ENCODE measurements around the gene CAMSAP2.

The CAMSAP2 gene

GRCh38 chr1:200890027-200890426, 151.3 kb downstream of the CAMSAP2 start:
- DNase-seq (ENCODE audit: low read depth), result no peak
- TF ChIP-seq, protein P1, sequence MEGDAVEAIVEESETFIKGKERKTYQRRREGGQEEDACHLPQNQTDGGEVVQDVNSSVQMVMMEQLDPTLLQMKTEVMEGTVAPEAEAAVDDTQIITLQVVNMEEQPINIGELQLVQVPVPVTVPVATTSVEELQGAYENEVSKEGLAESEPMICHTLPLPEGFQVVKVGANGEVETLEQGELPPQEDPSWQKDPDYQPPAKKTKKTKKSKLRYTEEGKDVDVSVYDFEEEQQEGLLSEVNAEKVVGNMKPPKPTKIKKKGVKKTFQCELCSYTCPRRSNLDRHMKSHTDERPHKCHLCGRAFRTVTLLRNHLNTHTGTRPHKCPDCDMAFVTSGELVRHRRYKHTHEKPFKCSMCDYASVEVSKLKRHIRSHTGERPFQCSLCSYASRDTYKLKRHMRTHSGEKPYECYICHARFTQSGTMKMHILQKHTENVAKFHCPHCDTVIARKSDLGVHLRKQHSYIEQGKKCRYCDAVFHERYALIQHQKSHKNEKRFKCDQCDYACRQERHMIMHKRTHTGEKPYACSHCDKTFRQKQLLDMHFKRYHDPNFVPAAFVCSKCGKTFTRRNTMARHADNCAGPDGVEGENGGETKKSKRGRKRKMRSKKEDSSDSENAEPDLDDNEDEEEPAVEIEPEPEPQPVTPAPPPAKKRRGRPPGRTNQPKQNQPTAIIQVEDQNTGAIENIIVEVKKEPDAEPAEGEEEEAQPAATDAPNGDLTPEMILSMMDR (IDR thresholded peaks at IDR 0.05; ENCODE audit: low read length, missing control alignments), result no peak
- no peak overlapping the region for H3K4me3 ChIP-seq (replicated peaks; ENCODE audit: low read depth, low read length)

GRCh38 chr1:200890818-200891773, 152.4 kb downstream of the CAMSAP2 start:
- DNase-seq (ENCODE audit: low read depth), result peak; percentile 34
- TF ChIP-seq, protein P1 (IDR thresholded peaks at IDR 0.05; ENCODE audit: low read length, missing control alignments), result peak; percentile 45
- peak overlapping the region; percentile 49 for H3K4me3 ChIP-seq (replicated peaks; ENCODE audit: low read depth, low read length)

- TF ChIP-seq, protein P1 (IDR thresholded peaks at IDR 0.05; ENCODE audit: low read length, missing control alignments), result no peak
- H3K4me3 ChIP-seq (replicated peaks; ENCODE audit: low read depth, low read length), result no peak overlapping the region
- DNase-seq (ENCODE audit: low read depth), result no peak
These were observed 153.1 kb downstream of the CAMSAP2 start for GRCh38 chr1:200891774-200892157.

GRCh38 chr1:200892546-200892945, 153.9 kb downstream of the CAMSAP2 start:
- no peak overlapping the region for H3K4me3 ChIP-seq (replicated peaks; ENCODE audit: low read depth, low read length)
- DNase-seq (ENCODE audit: low read depth), result no peak
- TF ChIP-seq, protein P1 (IDR thresholded peaks at IDR 0.05; ENCODE audit: low read length, missing control alignments), result no peak

DNA sequence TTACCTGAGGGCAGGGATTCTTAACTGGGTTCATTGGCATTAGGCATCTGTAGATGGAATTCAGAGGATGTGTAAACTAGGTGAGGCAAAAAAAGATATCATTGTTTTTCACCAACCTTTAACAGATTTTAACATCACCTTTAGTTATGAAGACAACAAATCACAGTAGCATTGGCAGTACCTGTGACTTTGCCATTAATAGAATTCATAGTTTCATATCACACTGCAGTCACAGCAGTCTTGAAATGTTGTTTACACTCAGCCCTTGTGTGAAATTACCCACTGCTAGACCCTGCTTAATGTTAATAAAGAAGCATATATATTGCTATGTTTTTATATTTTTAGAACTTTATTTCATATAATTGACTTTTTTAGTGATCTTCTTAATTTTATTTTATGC, 154.3 kb downstream of the CAMSAP2 start:
- DNase-seq (ENCODE audit: low read depth), result no peak
- TF ChIP-seq, protein P1 (IDR thresholded peaks at IDR 0.05; ENCODE audit: low read length, missing control alignments), result no peak
- H3K4me3 ChIP-seq (replicated peaks; ENCODE audit: low read depth, low read length), result no peak overlapping the region

DNA sequence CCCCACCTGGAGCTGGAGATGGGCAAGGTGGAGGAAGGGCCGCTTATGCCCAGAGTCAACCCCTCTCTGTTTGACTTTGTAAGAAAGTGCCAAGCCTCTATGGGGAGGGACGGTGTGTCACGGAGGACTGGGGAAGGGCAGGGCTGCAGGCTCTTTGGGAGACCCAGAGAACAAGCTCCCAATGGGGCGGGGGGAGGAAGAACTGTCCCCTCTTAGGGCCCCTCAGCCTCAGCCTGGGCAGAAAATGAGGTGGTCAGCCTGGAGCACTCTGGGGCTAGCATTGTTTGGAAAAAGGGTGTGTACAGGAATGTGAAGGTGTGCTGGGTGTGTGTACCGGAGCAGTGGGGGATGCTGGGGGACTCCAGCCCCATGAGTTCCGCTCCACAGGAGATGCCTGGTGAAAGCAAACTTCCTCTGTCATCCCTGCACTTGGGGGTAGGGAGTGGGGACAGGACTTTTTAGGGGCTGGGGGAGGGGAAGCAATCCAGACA, 154.8 kb downstream of the CAMSAP2 start:
- TF ChIP-seq, protein P1 (IDR thresholded peaks at IDR 0.05; ENCODE audit: low read length, missing control alignments), result no peak
- H3K4me3 ChIP-seq (replicated peaks; ENCODE audit: low read depth, low read length), result no peak overlapping the region
- no peak for DNase-seq (ENCODE audit: low read depth)
